ENCODE measurements around the gene TKT.

Gene TKT

DNA sequence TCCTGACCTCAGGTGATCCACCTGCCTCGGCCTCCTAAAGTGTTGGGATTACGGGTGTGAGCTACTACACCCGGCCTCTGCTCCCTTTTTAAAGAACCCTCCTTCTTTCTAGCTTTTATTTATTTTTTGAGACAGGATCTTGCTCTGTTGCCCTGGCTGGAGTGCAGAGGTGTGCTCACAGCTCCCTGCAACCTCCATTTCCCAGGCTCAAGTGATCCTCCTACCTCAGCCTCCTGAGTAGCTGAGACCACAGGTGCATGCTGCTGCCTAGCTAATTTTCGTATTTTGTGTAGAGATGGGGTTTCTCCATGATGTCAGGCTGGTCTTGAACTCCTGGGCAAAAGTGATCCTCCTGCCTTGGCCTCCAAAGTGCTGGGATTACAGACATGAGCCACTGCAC lies 34.5 kb downstream of the TKT start:
- Histone ChIP-seq H3K36me3 (replicated peaks) (peaks cover 38% of the 10 kb centered on the region), H3K27ac (no peak overlapping the region), H3K4me3 (ENCODE audit: low read depth, low read length) (no peak overlapping the region), H3K27me3 (replicated peaks) (no peaks in the 10 kb centered on the region)
- in situ Hi-C loops (cut with HindIII; ENCODE audit: low pct_ligation_motif_present, low sequenced_read_pairs) = no loop called here
- DNase-seq = no peak
- TF ChIP-seq, protein P1, sequence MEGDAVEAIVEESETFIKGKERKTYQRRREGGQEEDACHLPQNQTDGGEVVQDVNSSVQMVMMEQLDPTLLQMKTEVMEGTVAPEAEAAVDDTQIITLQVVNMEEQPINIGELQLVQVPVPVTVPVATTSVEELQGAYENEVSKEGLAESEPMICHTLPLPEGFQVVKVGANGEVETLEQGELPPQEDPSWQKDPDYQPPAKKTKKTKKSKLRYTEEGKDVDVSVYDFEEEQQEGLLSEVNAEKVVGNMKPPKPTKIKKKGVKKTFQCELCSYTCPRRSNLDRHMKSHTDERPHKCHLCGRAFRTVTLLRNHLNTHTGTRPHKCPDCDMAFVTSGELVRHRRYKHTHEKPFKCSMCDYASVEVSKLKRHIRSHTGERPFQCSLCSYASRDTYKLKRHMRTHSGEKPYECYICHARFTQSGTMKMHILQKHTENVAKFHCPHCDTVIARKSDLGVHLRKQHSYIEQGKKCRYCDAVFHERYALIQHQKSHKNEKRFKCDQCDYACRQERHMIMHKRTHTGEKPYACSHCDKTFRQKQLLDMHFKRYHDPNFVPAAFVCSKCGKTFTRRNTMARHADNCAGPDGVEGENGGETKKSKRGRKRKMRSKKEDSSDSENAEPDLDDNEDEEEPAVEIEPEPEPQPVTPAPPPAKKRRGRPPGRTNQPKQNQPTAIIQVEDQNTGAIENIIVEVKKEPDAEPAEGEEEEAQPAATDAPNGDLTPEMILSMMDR (IDR thresholded peaks at IDR 0.05; ENCODE audit: low read depth, low read length, missing control alignments) = no peak

DNA sequence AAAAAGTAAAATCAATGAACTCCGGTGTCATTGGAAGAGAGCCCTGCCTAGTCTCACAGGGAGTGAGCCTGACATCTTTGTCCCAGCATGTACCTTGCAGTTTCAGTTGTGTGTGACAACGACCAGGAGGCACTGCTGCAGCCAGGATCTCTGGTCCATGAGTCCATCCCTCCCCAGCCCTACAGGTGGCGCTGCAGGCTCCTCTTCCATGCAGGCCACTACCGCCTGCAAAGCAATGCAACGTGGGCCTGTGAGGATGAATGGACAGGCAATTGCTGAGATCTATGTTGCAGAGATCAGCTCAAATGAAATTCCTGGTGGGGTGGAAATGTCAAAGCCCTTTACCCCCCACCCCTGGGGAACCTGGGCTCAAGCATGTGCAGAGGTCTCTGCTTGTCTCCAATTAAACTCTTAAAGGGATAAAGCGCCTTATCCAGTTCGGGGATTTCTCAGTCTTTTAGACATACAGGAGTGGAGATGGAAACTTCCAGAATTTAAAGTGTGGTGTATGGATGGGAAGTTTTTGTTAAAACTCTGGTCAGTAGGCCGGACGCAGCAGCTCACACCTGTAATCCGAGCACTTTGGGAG lies 35.8 kb downstream of the TKT start:
- TF ChIP-seq, protein P1 (IDR thresholded peaks at IDR 0.05; ENCODE audit: low read depth, low read length, missing control alignments) = peak; percentile 99
- H3K36me3 ChIP-seq (replicated peaks) = peaks cover 24% of the 10 kb centered on the region
- H3K27ac ChIP-seq = no peak overlapping the region
- H3K4me3 ChIP-seq (ENCODE audit: low read depth, low read length) = no peak overlapping the region
- in situ Hi-C loops (cut with HindIII; ENCODE audit: low pct_ligation_motif_present, low sequenced_read_pairs) = no loop called here
- H3K27me3 ChIP-seq (replicated peaks) = no peaks in the 10 kb centered on the region
- DNase-seq = peak; percentile 76

DNA sequence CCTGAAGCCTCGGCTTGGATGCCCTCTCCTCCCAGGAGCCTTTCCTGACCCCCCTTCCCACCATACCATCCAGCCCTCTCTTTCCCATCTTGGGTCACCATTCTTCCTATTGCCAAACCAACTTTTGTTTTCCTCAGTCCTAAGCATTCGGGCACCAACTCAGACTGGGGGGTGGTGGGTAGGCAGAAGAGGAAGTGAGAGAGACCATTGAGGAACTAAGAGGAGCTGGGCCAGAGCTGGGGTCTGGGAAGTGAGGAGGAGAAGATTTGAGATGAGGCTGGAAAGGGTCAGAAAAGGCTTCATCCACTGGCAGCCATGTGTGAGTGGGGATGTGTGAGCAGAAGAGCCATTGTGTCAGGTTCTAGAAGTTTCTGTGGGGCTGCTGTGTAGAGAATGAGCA lies 37.7 kb downstream of the TKT start:
- Histone ChIP-seq H3K36me3 (replicated peaks) (peaks cover 7% of the 10 kb centered on the region), H3K27ac (no peak overlapping the region), H3K27me3 (replicated peaks) (no peaks in the 10 kb centered on the region), H3K4me3 (ENCODE audit: low read depth, low read length) (no peak overlapping the region)
- TF ChIP-seq, protein P1 (IDR thresholded peaks at IDR 0.05; ENCODE audit: low read depth, low read length, missing control alignments) = no peak
- in situ Hi-C loops (cut with HindIII; ENCODE audit: low pct_ligation_motif_present, low sequenced_read_pairs) = no loop called here
- DNase-seq = no peak

DNA sequence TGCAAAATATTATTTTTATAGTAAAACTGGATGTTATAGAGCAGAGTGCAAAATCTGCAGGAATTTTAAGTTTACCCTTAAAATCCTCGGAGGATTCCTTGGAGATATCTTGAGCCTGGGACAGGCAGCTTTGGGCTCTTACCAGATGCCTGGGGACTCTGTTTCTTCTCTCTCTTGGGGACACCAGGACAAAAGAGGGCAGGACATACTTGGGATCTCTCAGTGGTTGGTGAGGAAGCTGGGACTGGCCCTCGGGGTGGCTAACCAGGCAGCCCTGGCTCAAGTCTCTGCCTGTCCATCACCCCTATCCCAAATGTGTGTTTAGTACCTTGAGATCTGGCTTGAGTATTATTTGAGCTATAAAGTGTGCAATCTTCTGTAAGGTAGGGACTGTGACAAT lies 38.6 kb downstream of the TKT start:
- TF ChIP-seq, protein P1 (IDR thresholded peaks at IDR 0.05; ENCODE audit: low read depth, low read length, missing control alignments) = no peak
- H3K36me3 ChIP-seq (replicated peaks) = no peaks in the 10 kb centered on the region
- in situ Hi-C loops (cut with HindIII; ENCODE audit: low pct_ligation_motif_present, low sequenced_read_pairs) = no loop called here
- no peak overlapping the region for H3K27ac ChIP-seq
- no peak for DNase-seq
- no peaks in the 10 kb centered on the region for H3K27me3 ChIP-seq (replicated peaks)
- no peak overlapping the region for H3K4me3 ChIP-seq (ENCODE audit: low read depth, low read length)

DNA sequence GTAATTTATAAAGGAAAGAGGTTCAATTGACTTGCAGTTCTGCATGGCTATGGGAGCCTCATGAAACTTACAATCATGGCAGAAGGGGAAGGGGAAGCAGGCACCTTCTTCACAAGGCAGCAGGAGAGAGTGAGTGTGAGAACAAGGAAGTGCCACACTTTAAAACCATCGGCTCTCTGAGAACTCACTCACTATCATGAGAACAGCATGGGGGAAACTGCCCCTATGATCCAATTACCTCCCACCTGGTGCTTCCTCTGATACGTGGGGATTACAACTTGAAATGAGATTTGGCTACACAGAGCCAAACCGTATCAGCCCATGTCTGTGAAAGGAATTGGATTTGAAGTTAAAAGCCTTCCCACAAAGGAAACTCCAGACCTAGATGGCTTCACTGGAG lies 39.1 kb downstream of the TKT start:
- in situ Hi-C loops (cut with HindIII; ENCODE audit: low pct_ligation_motif_present, low sequenced_read_pairs) = no loop called here
- TF ChIP-seq, protein P1 (IDR thresholded peaks at IDR 0.05; ENCODE audit: low read depth, low read length, missing control alignments) = no peak
- Histone ChIP-seq H3K4me3 (ENCODE audit: low read depth, low read length) (no peak overlapping the region), H3K27ac (no peak overlapping the region), H3K36me3 (replicated peaks) (no peaks in the 10 kb centered on the region), H3K27me3 (replicated peaks) (no peaks in the 10 kb centered on the region)
- DNase-seq = no peak

DNA sequence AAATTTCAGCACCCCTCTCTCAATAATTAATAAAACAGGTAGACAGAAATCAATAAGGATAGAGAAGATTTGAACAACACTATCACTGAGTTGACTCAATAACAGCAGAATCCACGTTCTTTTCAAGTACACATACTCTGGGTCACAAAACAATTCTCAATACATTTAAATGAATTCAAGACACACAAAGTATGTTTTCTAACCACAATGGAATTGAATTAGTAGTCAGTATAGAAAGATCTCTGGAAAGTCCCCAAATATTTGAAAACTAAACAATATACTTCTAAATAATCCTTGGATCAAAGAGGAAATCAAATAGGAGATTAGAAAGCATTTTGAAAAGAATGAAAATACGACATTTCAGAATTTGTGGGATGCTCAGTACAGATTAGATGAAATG lies 40.0 kb downstream of the TKT start:
- TF ChIP-seq, protein P1 (IDR thresholded peaks at IDR 0.05; ENCODE audit: low read depth, low read length, missing control alignments) = no peak
- no peak for DNase-seq

More for the DNA sequence above, 40.0 kb downstream of the TKT start:
- H3K27ac ChIP-seq = no peak overlapping the region
- H3K27me3 ChIP-seq (replicated peaks) = no peaks in the 10 kb centered on the region
- in situ Hi-C loops (cut with HindIII; ENCODE audit: low pct_ligation_motif_present, low sequenced_read_pairs) = no loop called here
- no peaks in the 10 kb centered on the region for H3K36me3 ChIP-seq (replicated peaks)
- H3K4me3 ChIP-seq (ENCODE audit: low read depth, low read length) = no peak overlapping the region
